ENCODE results near the gene TOR1A. TPM values are rescaled to one million over a fixed set of nuclear protein-coding genes. Genes with fewer than 3 reads are reported as not detected.
"Not testable (repeated sequence)": the region's sequence is repeated elsewhere in the genome, so short reads cannot be mapped to it uniquely, and the experiment has no call there.

Gene TOR1A
- total and polyA plus RNA-seq, 7 experiments from 2014 or later = 13.8 to 68.2 (median 35.0) TPM

DNA sequence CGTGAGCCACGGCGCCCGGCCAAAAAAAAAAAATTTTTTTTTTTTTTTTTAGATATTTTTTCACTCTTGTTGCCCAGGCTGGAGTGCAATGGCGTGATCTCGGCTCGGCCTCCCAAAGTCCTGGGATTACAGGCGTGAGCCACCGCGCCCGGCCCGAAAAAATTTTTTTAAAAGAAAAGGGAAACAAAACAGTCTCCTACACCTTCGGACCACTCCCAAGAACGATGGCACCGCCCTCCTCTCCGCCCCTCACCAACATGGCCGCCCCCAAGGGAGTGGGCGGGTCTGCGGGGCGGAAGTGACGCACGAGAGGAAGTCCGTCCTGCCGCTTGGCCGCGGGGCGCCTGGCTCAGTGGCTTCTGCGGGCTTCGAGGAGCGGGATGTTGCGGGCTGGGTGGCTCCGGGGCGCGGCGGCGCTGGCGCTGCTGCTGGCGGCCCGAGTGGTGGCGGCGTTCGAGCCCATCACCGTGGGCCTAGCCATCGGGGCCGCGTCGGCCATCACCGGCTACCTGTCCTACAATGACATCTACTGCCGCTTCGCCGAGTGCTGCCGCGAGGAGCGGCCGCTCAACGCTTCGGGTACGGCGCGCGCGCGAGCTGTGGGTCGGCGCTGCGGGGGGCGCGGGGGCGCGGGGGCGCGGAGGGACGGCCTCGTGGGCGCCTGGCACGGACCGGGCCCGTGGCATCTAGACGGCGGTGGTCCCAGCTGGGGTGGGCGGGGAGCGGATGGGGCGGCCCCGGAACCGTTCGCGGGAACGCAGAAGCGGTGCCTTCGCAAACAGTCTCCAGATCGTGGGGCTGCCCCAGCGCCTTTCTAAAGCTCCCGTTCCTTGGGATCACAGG is 20.9 kb downstream of the TOR1A start, which contains the start of gene TOR1B:
TOR1B (plus strand) TSS at position 352 of the 843 bp plus-strand sequence; CDS start at position 381, 29 bp downstream.
- Histone ChIP-seq H3K27me3 (ENCODE audit: control insufficient read depth in 2 of 2, insufficient read depth in 2 of 2, low read length in 2 of 2) (no peaks in the 10 kb centered on the region), H3K36me3 (ENCODE audit: control insufficient read depth in 2 of 3, insufficient read depth in 3 of 3, low read length in 3 of 3) (peaks cover 0 to 17% (median 4%) of the 10 kb centered on the region in 3 experiments), H3K4me3 (ENCODE audit: low read length) (peak within 1 kb of the TSS; percentile 73), H3K27ac (ENCODE audit: low read depth, low read length) (peak within 1 kb of the TSS; percentile 79), H3K4me1 (ENCODE audit: control insufficient read depth in 2 of 2, insufficient read depth in 2 of 2, low read length in 2 of 2) (peaks cover 12 to 20% of the 10 kb centered on the region in 2 donors), H3K9me3 (ENCODE audit: control insufficient read depth in 2 of 3, low read length in 3 of 3) (no peaks in the 10 kb centered on the region)
- ChIA-PET POLR2A (interaction anchor here (0.6 to 1.6 kb wide), 10 partner anchors 10 to 662 kb away, joined by 3 to 7 read pairs (median 3); no protein-coding TSS in a partner anchor), CTCF (interaction anchor here (0.7 to 1.2 kb wide), 3 partner anchors 32 to 1505 kb away, joined by 3 to 5 read pairs (median 3); partner anchors contain the start of genes C9orf78 and USP20)
- DNase-seq (peak; percentile 91 to 97 (median 94)), ATAC-seq (peak; percentile 97)
- H3K27ac Mint-ChIP-seq = peak within 1 kb of the TSS; percentile 85 to 97 (median 94)
- no peaks in the 10 kb centered on the region for H3K27me3 Mint-ChIP-seq
- peak within 1 kb of the TSS; percentile 87 to 95 (median 90) for H3K4me3 Mint-ChIP-seq
- no peaks in the 10 kb centered on the region for H3K9me3 Mint-ChIP-seq
- H3K36me3 Mint-ChIP-seq = peaks cover 0 to 16% (median 13%) of the 10 kb centered on the region in 5 donors
- peaks cover 15 to 34% (median 28%) of the 10 kb centered on the region in 7 donors for H3K4me1 Mint-ChIP-seq
- intact Hi-C loops (cut with micrococcal nuclease) = loop anchor here (1.0 to 5.0 kb wide), 10 partner anchors 21 to 1432 kb away; partner anchors contain the start of genes C9orf78 (in 2 of the 2), TOR1A (in 2 of the 2), USP20 (in 2 of the 2) and DOLPP1 (in 1 of the 2)

DNA sequence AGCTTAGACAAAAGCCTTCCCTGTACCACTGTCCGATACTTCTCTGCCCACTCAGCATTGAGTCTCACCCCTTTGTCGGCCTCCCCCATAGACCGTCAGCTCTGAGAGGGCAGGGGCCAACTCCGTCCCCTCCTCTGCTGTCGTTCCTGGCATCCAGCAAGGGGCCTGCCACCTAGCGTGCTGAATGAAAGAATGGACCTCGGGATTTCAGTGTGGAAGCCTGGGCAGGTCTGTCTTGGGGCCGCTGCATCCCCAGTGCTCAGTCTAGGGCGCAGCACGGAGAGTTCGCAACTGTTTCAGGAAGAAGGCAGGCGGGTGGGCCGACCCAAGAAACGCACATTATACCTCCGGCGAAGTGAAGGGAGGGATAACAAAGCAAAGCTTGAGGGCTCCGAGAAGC is 22.4 kb downstream of the TOR1A start:
- Histone ChIP-seq H3K4me3 (ENCODE audit: low read length) (no peak overlapping the region), H3K9me3 (ENCODE audit: control insufficient read depth in 2 of 3, low read length in 3 of 3) (no peaks in the 10 kb centered on the region), H3K27ac (ENCODE audit: low read depth, low read length) (no peak overlapping the region), H3K27me3 (ENCODE audit: control insufficient read depth in 2 of 2, insufficient read depth in 2 of 2, low read length in 2 of 2) (no peaks in the 10 kb centered on the region), H3K36me3 (ENCODE audit: control insufficient read depth in 2 of 3, insufficient read depth in 3 of 3, low read length in 3 of 3) (peaks cover 0 to 7% (median 0%) of the 10 kb centered on the region in 3 experiments), H3K4me1 (ENCODE audit: control insufficient read depth in 2 of 2, insufficient read depth in 2 of 2, low read length in 2 of 2) (peaks cover 12 to 20% of the 10 kb centered on the region in 2 donors)
- Mint-ChIP-seq H3K4me3 (peak overlapping the region in 9 of 10 donors; percentile 25 to 67 (median 49)), H3K4me1 (peaks cover 15 to 28% (median 23%) of the 10 kb centered on the region in 7 donors), H3K27me3 (no peaks in the 10 kb centered on the region), H3K9me3 (no peaks in the 10 kb centered on the region), H3K36me3 (peaks cover 0 to 9% (median 8%) of the 10 kb centered on the region in 5 donors), H3K27ac (peak overlapping the region in 7 of 9 donors; percentile 0 to 69 (median 54))
- ChIA-PET POLR2A (interaction anchor here (0.7 to 1.0 kb wide), 3 partner anchors 20 to 175 kb away, joined by 3 to 4 read pairs (median 3); no protein-coding TSS in a partner anchor), CTCF (no interaction called here)
- no peak for DNase-seq
- intact Hi-C loops (cut with micrococcal nuclease) = loop anchor here in 1 of 2 donors (5.0 kb wide), 1 partner anchor 174 kb away; the partner anchor contains the start of gene NTMT1
- no peak for ATAC-seq

DNA sequence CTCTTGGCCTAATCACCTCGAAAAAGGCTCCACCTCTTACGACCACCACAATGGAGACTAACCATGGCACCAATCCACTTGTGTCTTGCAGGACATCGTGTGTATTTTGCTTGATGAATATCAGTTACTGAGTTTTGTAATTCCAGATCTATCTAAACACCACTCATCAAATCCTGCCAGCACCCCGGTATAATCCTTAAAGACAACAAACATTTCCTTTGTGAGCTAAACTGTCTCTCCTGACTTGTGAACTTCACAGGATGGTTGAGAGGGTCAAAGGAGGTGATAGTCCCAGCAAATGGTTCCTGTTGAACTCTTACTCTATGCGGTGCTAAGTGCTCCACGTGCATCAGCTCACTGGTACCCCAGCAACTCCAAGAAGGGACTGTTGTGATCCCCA is 25.0 kb downstream of the TOR1A start:
- Mint-ChIP-seq H3K4me3 (no peak overlapping the region), H3K27ac (no peak overlapping the region), H3K36me3 (no peaks in the 10 kb centered on the region), H3K4me1 (peaks cover 0 to 10% (median 7%) of the 10 kb centered on the region in 7 donors), H3K27me3 (peaks cover 0 to 6% (median 0%) of the 10 kb centered on the region in 5 donors), H3K9me3 (no peaks in the 10 kb centered on the region)
- peaks cover 0 to 5% (median 0%) of the 10 kb centered on the region in 3 experiments for H3K36me3 ChIP-seq (ENCODE audit: control insufficient read depth in 2 of 3, insufficient read depth in 3 of 3, low read length in 3 of 3)
- ATAC-seq (no peak), DNase-seq (no peak)
- H3K4me1 ChIP-seq (ENCODE audit: control insufficient read depth in 2 of 2, insufficient read depth in 2 of 2, low read length in 2 of 2) = peaks cover 4 to 5% of the 10 kb centered on the region in 2 donors
- no peaks in the 10 kb centered on the region for H3K9me3 ChIP-seq (ENCODE audit: control insufficient read depth in 2 of 3, low read length in 3 of 3)
- H3K27me3 ChIP-seq (ENCODE audit: control insufficient read depth in 2 of 2, insufficient read depth in 2 of 2, low read length in 2 of 2) = no peaks in the 10 kb centered on the region
- H3K27ac ChIP-seq (ENCODE audit: low read depth, low read length) = no peak overlapping the region
- H3K4me3 ChIP-seq (ENCODE audit: low read length) = no peak overlapping the region
- ChIA-PET CTCF (no interaction called here), POLR2A (no interaction called here)
- intact Hi-C loops (cut with micrococcal nuclease) = no loop called here

DNA sequence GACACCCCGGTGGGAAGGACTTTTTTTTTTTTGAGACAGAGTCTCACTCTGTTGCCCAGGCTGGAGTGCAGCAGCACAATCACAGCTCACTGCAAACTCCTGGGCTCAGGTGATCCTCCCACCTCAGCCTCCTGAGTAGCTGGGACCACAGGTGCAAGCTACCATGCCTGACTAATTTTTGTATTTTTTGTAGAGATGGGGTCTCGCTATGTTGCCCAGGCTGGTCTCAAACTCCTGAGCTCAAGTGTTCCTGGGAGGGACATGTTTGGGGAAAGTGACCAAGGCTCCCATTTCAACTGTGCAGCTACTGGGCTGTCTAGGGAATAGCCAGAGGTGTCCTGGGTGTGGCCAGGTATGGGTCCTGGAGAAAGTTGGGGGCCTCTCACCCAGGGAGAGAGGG is 27.9 kb downstream of the TOR1A start:
- POLR2A ChIA-PET; H3K27me3 Mint-ChIP-seq; CTCF ChIA-PET; H3K4me1 ChIP-seq (ENCODE audit: control insufficient read depth in 2 of 2, insufficient read depth in 2 of 2, low read length in 2 of 2); H3K4me3 Mint-ChIP-seq; H3K9me3 ChIP-seq (ENCODE audit: control insufficient read depth in 2 of 3, low read length in 3 of 3); H3K4me3 ChIP-seq (ENCODE audit: low read length); H3K4me1 Mint-ChIP-seq; H3K36me3 Mint-ChIP-seq; intact Hi-C loops (cut with micrococcal nuclease); H3K27ac Mint-ChIP-seq; H3K36me3 ChIP-seq (ENCODE audit: control insufficient read depth in 2 of 3, insufficient read depth in 3 of 3, low read length in 3 of 3); H3K27me3 ChIP-seq (ENCODE audit: control insufficient read depth in 2 of 2, insufficient read depth in 2 of 2, low read length in 2 of 2); H3K27ac ChIP-seq (ENCODE audit: low read depth, low read length); DNase-seq; ATAC-seq; H3K9me3 Mint-ChIP-seq: not testable (repeated sequence)

DNA sequence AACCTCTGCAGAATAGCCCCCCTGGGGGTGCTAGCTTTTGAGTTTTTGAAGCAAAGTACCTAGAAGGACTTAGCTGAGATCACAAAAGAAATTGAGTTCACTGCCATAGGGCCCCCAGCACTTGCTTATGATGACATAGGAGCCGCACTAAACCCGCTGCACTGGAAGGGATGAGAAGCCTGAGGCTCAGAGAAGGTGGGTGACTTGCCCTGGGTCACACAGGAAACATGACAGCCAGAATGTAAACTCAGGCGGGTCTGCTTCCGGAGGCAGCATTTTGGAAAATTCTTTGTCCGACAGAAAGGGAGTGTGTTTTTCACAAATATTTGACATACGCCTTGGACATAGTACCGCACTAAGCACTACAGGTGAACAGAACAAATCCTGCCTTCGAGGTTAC is 29.4 kb downstream of the TOR1A start:
- Histone ChIP-seq H3K27me3 (ENCODE audit: control insufficient read depth in 2 of 2, insufficient read depth in 2 of 2, low read length in 2 of 2) (no peaks in the 10 kb centered on the region), H3K4me1 (ENCODE audit: control insufficient read depth in 2 of 2, insufficient read depth in 2 of 2, low read length in 2 of 2) (peaks cover 0 to 3% of the 10 kb centered on the region in 2 donors), H3K27ac (ENCODE audit: low read depth, low read length) (no peak overlapping the region), H3K9me3 (ENCODE audit: control insufficient read depth in 2 of 3, low read length in 3 of 3) (no peaks in the 10 kb centered on the region), H3K36me3 (ENCODE audit: control insufficient read depth in 2 of 3, insufficient read depth in 3 of 3, low read length in 3 of 3) (no peaks in the 10 kb centered on the region), H3K4me3 (ENCODE audit: low read length) (no peak overlapping the region)
- Mint-ChIP-seq H3K4me1 (peaks cover 0 to 11% (median 5%) of the 10 kb centered on the region in 7 donors), H3K4me3 (no peak overlapping the region), H3K9me3 (no peaks in the 10 kb centered on the region), H3K27me3 (peaks cover 0 to 10% (median 0%) of the 10 kb centered on the region in 5 donors), H3K27ac (no peak overlapping the region), H3K36me3 (no peaks in the 10 kb centered on the region)
- intact Hi-C loops (cut with micrococcal nuclease) = loop anchor here in 1 of 2 donors (5.0 kb wide), 1 partner anchor 167 kb away; the partner anchor contains the start of gene NTMT1
- DNase-seq (no peak), ATAC-seq (no peak)
- CTCF ChIA-PET = no interaction called here
- POLR2A ChIA-PET = no interaction called here

DNA sequence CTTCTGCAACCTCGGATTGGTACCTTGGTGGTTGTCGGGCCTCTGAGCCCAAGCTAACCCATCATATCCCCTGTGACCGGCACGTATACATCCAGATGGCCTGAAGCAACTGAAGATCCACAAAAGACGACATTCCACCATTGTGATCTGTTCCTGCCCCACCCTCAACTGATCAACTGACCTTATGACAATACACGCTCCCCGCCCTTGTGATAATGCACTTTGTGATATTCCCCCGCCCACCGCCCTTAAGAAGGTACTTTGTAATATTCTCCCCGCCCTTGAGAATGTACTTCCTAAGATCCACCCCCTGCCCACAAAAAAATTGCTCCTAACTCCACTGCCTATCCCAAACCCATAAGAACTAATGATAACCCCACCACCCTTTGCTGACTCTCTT is 37.5 kb downstream of the TOR1A start:
- intact Hi-C loops (cut with micrococcal nuclease) = no loop called here
- H3K27me3 Mint-ChIP-seq = peaks cover 0 to 19% (median 0%) of the 10 kb centered on the region in 5 donors
- Histone ChIP-seq H3K4me3 (ENCODE audit: low read length) (no peak overlapping the region), H3K36me3 (ENCODE audit: control insufficient read depth in 2 of 3, insufficient read depth in 3 of 3, low read length in 3 of 3) (no peaks in the 10 kb centered on the region), H3K9me3 (ENCODE audit: control insufficient read depth in 2 of 3, low read length in 3 of 3) (no peaks in the 10 kb centered on the region), H3K27me3 (ENCODE audit: control insufficient read depth in 2 of 2, insufficient read depth in 2 of 2, low read length in 2 of 2) (no peaks in the 10 kb centered on the region), H3K4me1 (ENCODE audit: control insufficient read depth in 2 of 2, insufficient read depth in 2 of 2, low read length in 2 of 2) (peaks cover 0 to 3% of the 10 kb centered on the region in 2 donors), H3K27ac (ENCODE audit: low read depth, low read length) (no peak overlapping the region)
- no peak for ATAC-seq
- no peaks in the 10 kb centered on the region for H3K36me3 Mint-ChIP-seq
- DNase-seq = no peak
- no peak overlapping the region for H3K27ac Mint-ChIP-seq
- ChIA-PET POLR2A (no interaction called here), CTCF (interaction anchor here (0.6 to 6.6 kb wide), 4 partner anchors 48 to 651 kb away, joined by 3 to 66 read pairs (median 3); no protein-coding TSS in a partner anchor)
- H3K4me3 Mint-ChIP-seq = no peak overlapping the region
- peaks cover 0 to 1% (median 0%) of the 10 kb centered on the region in 11 donors for H3K9me3 Mint-ChIP-seq
- peaks cover 5 to 14% (median 8%) of the 10 kb centered on the region in 7 donors for H3K4me1 Mint-ChIP-seq
